ENCODE results near the gene ANTXR2.

GRCh38 chr4:80093563-80093962 is 20.5 kb upstream of the ANTXR2 start:
- TF ChIP-seq, protein P1, sequence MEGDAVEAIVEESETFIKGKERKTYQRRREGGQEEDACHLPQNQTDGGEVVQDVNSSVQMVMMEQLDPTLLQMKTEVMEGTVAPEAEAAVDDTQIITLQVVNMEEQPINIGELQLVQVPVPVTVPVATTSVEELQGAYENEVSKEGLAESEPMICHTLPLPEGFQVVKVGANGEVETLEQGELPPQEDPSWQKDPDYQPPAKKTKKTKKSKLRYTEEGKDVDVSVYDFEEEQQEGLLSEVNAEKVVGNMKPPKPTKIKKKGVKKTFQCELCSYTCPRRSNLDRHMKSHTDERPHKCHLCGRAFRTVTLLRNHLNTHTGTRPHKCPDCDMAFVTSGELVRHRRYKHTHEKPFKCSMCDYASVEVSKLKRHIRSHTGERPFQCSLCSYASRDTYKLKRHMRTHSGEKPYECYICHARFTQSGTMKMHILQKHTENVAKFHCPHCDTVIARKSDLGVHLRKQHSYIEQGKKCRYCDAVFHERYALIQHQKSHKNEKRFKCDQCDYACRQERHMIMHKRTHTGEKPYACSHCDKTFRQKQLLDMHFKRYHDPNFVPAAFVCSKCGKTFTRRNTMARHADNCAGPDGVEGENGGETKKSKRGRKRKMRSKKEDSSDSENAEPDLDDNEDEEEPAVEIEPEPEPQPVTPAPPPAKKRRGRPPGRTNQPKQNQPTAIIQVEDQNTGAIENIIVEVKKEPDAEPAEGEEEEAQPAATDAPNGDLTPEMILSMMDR (IDR thresholded peaks at IDR 0.05): no peak
- TF ChIP-seq POLR2AphosphoS5 (IDR thresholded peaks at IDR 0.05; ENCODE audit: insufficient read depth in 1 of 2, low read depth in 1 of 2): no peak

All from vagina (tissue), 2 donors.